ENCODE results near the gene PPIA.

The PPIA gene

DNA sequence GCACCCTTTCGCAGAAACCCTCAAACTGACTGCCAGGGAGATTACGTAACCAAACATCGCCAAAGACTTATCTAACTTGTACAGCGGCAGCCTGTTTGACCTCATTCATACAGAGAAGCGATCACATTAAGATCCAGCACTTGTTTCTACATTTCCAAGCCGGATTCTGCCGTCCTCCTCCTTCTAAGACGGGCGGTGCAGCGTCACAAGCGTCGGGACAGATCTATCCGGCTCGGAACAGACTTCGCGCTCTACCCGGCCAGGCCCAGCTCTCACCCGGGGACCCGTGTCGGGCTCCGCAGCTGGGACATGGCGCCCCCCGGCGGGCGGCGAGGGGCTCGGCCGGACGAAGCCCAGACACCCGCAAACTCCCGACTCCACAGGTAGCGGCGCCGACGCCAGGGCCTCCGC, 51.0 kb downstream of the PPIA start:
- peak; percentile 88 for DNase-seq (ENCODE audit: low spot score)
- in situ Hi-C loops (cut with MboI; ENCODE audit: low pct_unique_long_range_greater_than_20kb, low sequenced_read_pairs, unreplicated experiment) = loop anchor here (10.0 kb wide), 1 partner anchor 263 kb away; the partner anchor contains the start of gene TMED4
- TF ChIP-seq, protein P1, sequence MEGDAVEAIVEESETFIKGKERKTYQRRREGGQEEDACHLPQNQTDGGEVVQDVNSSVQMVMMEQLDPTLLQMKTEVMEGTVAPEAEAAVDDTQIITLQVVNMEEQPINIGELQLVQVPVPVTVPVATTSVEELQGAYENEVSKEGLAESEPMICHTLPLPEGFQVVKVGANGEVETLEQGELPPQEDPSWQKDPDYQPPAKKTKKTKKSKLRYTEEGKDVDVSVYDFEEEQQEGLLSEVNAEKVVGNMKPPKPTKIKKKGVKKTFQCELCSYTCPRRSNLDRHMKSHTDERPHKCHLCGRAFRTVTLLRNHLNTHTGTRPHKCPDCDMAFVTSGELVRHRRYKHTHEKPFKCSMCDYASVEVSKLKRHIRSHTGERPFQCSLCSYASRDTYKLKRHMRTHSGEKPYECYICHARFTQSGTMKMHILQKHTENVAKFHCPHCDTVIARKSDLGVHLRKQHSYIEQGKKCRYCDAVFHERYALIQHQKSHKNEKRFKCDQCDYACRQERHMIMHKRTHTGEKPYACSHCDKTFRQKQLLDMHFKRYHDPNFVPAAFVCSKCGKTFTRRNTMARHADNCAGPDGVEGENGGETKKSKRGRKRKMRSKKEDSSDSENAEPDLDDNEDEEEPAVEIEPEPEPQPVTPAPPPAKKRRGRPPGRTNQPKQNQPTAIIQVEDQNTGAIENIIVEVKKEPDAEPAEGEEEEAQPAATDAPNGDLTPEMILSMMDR (IDR thresholded peaks at IDR 0.05; ENCODE audit: extremely low read depth, insufficient read depth, missing control alignments) = peak; percentile 96

DNA sequence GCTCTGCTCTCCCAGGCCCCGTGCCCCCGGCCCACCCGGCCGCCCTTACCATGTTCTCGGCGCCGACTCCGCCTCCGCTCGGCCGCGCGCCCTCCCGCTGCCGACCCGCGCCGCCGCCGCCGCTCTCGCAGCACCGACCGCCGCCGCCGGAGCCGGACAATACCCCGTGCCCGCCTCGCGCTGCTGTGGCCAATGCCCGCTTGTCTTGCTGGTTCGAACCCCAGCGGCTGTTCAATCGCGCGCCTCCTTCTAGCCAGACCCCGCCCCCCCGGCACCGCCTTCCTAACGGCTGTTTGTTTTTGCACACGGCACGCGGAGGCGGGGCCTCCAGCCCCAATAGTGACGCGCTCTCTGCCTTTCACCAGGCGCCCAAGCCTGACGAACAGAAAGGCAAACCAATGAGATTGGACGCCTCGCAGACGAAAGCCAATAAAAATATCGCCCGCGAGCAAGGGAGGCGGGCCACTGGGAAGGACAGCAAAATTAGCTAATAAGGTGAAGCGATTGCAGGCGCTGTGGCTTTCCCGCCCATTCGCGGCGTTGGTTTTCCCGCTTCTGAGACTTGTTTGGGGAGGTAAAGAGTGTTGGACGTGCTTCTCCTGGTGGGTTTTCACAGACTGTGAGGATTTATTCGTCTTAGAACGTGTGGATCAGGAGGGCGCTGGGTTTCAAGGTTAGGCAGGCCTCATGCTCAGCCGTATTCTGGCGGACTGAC, 51.6 kb downstream of the PPIA start, which contains the start of gene H2AZ2:
Gene H2AZ2, minus strand, starts transcription at position 168 of the 715 bp plus-strand sequence. Its CDS starts 116 bp downstream, at position 52.
- in situ Hi-C loops (cut with MboI; ENCODE audit: low pct_unique_long_range_greater_than_20kb, low sequenced_read_pairs, unreplicated experiment) = loop anchor here (10.0 kb wide), 1 partner anchor 263 kb away; the partner anchor contains the start of gene TMED4

DNA sequence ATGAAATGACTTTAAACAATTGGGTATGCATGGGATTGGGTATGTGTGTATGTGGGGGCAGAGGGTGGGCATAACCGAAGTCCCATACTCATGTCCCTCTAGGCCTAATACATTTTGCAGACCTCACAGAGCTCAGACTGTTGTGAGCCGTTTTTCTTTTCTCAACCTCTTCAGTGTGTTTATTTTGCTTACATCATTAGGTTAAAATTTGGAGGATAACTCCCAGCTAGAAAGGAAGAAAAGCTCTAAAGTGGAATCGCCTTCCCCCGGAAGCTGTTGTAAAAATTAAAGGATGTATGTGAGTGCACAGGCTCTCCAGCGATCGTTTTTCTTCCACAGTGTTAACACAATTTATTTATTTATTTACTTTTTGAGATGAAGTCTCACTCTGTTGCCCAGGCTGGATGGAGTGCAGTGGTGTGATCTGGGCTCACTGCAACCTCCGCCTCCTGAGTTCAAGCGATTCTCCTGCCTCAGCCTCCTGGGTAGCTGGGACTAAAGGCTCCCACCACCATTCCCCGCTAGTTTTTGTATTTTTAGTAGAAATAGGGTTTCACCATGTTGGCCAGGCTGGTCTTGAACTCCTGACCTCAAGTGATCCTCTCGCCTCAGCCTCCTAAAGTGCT, 52.9 kb downstream of the PPIA start:
- DNase-seq (ENCODE audit: low spot score) = no peak
- in situ Hi-C loops (cut with MboI; ENCODE audit: low pct_unique_long_range_greater_than_20kb, low sequenced_read_pairs, unreplicated experiment) = loop anchor here (10.0 kb wide), 1 partner anchor 265 kb away; the partner anchor contains the start of gene TMED4
- TF ChIP-seq, protein P1 (IDR thresholded peaks at IDR 0.05; ENCODE audit: extremely low read depth, insufficient read depth, missing control alignments) = no peak

More for the DNA sequence above, 51.6 kb downstream of the PPIA start, which contains the start of gene H2AZ2:
- DNase-seq (ENCODE audit: low spot score) = peak; percentile 98
- TF ChIP-seq, protein P1 (IDR thresholded peaks at IDR 0.05; ENCODE audit: extremely low read depth, insufficient read depth, missing control alignments) = no peak

DNA sequence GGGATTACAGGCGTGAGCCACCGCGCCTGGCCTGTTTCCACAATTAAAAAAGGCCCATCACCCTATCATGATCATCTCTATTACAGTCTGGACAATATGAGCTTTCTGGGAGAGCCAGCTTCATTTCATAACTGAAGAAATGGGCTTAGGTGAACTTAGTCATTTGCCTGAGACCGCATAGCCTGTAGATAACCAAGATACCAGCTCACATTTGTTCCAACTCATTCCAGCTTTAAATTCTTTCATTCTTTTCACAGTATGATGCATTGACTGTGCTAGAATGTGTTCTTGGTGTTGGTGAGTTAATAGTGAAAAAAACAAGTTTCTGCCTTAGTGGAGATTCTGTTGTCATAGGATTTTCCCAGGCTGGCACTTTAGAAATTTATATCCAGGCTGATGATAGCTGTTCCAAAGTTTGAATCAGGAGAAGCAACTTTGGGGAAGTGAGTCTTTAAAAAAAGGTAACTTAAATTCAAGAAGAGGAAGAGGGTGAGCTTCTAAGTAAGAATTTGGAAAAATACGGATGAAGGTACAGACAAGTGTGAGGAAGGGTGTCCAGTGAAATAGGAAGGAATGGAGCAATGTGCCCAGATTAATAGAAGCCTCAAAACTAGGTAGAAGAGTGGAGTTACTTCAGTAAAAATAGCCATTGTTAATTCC, 53.5 kb downstream of the PPIA start:
- in situ Hi-C loops (cut with MboI; ENCODE audit: low pct_unique_long_range_greater_than_20kb, low sequenced_read_pairs, unreplicated experiment) = loop anchor here (5.0 to 10.0 kb wide), 3 partner anchors 77 to 285 kb away; partner anchors contain the start of gene TMED4
- TF ChIP-seq, protein P1 (IDR thresholded peaks at IDR 0.05; ENCODE audit: extremely low read depth, insufficient read depth, missing control alignments) = no peak
- DNase-seq (ENCODE audit: low spot score) = no peak

DNA sequence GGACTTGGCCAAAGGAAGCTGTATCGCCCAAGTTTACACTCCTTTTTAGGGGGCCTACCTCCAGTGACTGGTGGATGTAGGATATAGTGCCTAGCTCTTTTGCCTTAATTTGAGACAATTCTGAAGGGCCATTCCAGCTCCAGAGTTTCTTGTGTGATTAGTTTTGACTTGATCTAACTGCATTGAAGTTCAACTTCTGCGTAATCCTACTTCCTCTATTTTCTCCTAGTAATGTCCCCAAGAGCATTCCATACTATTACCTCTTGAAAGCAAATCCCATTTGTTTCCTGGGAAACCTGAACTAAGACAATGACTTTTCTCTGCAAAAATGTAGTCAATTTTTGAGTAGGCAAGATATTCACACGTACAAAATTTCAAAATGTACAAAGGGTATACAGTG, 56.1 kb downstream of the PPIA start:
- TF ChIP-seq, protein P1 (IDR thresholded peaks at IDR 0.05; ENCODE audit: extremely low read depth, insufficient read depth, missing control alignments) = no peak
- in situ Hi-C loops (cut with MboI; ENCODE audit: low pct_unique_long_range_greater_than_20kb, low sequenced_read_pairs, unreplicated experiment) = loop anchor here (5.0 to 10.0 kb wide), 2 partner anchors 75 to 282 kb away; no protein-coding TSS in a partner anchor
- DNase-seq (ENCODE audit: low spot score) = no peak
